Esophagus (tissue), 2 donors: Measurements from ENCODE around the gene TSPO. TPM values are rescaled to one million over a fixed set of nuclear protein-coding genes. Genes with fewer than 3 reads are reported as not detected.
A peak's percentile ranks its signal among the peaks of the same experiment; 100 is the strongest.

Experiments used
- H3K27ac ChIP-seq, 2 donors: one replicate each; pipeline ENCODE4 v1.5.1; 2013; ENCODE audit warnings: low read depth in 2 of 2, mild to moderate bottlenecking in 2 of 2, inconsistent platforms in 1 of 2, low read length in 1 of 2, moderate library complexity in 1 of 2
- H3K27me3 ChIP-seq, 2 donors: one replicate each; pipeline ENCODE4 v1.6.1; 2013; ENCODE audit warnings: low read length in 2 of 2, control low read depth in 1 of 2, mild to moderate bottlenecking in 1 of 2; ENCODE audit not compliant: insufficient read depth in 2 of 2, control insufficient read depth in 1 of 2
- H3K36me3 ChIP-seq, 2 donors: one replicate each; pipeline ENCODE4 v1.6.1; 2013; ENCODE audit warnings: low read length in 1 of 2; ENCODE audit not compliant: control insufficient read depth in 2 of 2, insufficient read depth in 2 of 2
- H3K4me1 ChIP-seq, 2 donors: one replicate each; pipeline ENCODE4 v1.6.1; 2013; ENCODE audit warnings: low read length in 1 of 2; ENCODE audit not compliant: control insufficient read depth in 2 of 2, insufficient read depth in 2 of 2
- H3K4me3 ChIP-seq, 2 donors: one replicate each; pipeline ENCODE4 v1.5.1; 2013; ENCODE audit warnings: low read length in 2 of 2, mild to moderate bottlenecking in 2 of 2, low read depth in 1 of 2, moderate library complexity in 1 of 2
- H3K9me3 ChIP-seq, 2 donors: one replicate each; pipeline ENCODE4 v1.6.1; 2013; ENCODE audit warnings: mild to moderate bottlenecking in 2 of 2, low read depth in 1 of 2, low read length in 1 of 2, moderate library complexity in 1 of 2; ENCODE audit not compliant: control insufficient read depth in 2 of 2, insufficient read depth in 1 of 2
- WGBS, 2 donors: extraction: QIAGEN DNeasy Blood & Tissue Kit; methylation state at CpG; one replicate each; pipeline ENCODE4 v1.1.7; 2013; 5-methylcytosine and 5-hydroxymethylcytosine counted together
- polyA plus RNA-seq, 2 donors: library from polyadenylated mRNA; stranded (reverse); fragments of 200-250 nt; gene quantifications; one replicate each; pipeline ENCODE4 v1.2.3, GENCODE V29; 2013
- donor health status: healthy with polysubstance abuse.
- donor health status: Bipolar disorder and iron deficiency.

Gene TSPO
- polyA plus RNA-seq, 2 donors = 660 to 791 TPM

- no peak overlapping the region for H3K4me3 ChIP-seq
- peak overlapping the region in 1 of 2 donors; percentile 69 for H3K27ac ChIP-seq
- H3K4me1 ChIP-seq = peaks cover 6 to 45% of the 10 kb centered on the region in 2 donors
- 61 to 68% methylated on average over 5 of the region's 5 CpGs for WGBS, 2 donors
- H3K9me3 ChIP-seq = no peaks in the 10 kb centered on the region
- H3K27me3 ChIP-seq = no peaks in the 10 kb centered on the region
- peaks cover under 1 to 15% of the 10 kb centered on the region in 2 donors for H3K36me3 ChIP-seq
Measured at GRCh38 chr22:43155789-43156188, 4.4 kb downstream of the TSPO start.

GRCh38 chr22:43156413-43156812 is 5.1 kb downstream of the TSPO start:
- peaks cover 6 to 42% of the 10 kb centered on the region in 2 donors for H3K4me1 ChIP-seq
- no peaks in the 10 kb centered on the region for H3K27me3 ChIP-seq
- no peaks in the 10 kb centered on the region for H3K9me3 ChIP-seq
- peaks cover 4 to 19% of the 10 kb centered on the region in 2 donors for H3K36me3 ChIP-seq
- H3K27ac ChIP-seq = peak overlapping the region in 1 of 2 donors; percentile 69
- 81 to 83% methylated on average over 12 of the region's 12 CpGs for WGBS, 2 donors
- no peak overlapping the region for H3K4me3 ChIP-seq

GRCh38 chr22:43157874-43158546 is 6.7 kb downstream of the TSPO start:
- H3K27me3 ChIP-seq = no peaks in the 10 kb centered on the region
- WGBS, 2 donors = 64% methylated on average over 9 of the region's 9 CpGs
- H3K27ac ChIP-seq = peak overlapping the region in 1 of 2 donors; percentile 63
- peaks cover 7 to 48% of the 10 kb centered on the region in 2 donors for H3K4me1 ChIP-seq
- peaks cover 4 to 29% of the 10 kb centered on the region in 2 donors for H3K36me3 ChIP-seq
- H3K9me3 ChIP-seq = no peaks in the 10 kb centered on the region
- H3K4me3 ChIP-seq = no peak overlapping the region

- peaks cover 12 to 56% of the 10 kb centered on the region in 2 donors for H3K4me1 ChIP-seq
- peaks cover 4 to 29% of the 10 kb centered on the region in 2 donors for H3K36me3 ChIP-seq
- no peaks in the 10 kb centered on the region for H3K27me3 ChIP-seq
- H3K4me3 ChIP-seq = no peak overlapping the region
- WGBS, 2 donors = 77 to 81% methylated on average over 23 to 24 of the region's 24 CpGs
- no peaks in the 10 kb centered on the region for H3K9me3 ChIP-seq
- H3K27ac ChIP-seq = peak overlapping the region; percentile 34 to 63
Measured at GRCh38 chr22:43158778-43159483, 7.6 kb downstream of the TSPO start.

- Histone ChIP-seq H3K27ac (peak overlapping the region; percentile 34 to 63), H3K36me3 (peaks cover 4 to 29% of the 10 kb centered on the region in 2 donors)
Measured at GRCh38 chr22:43159484-43160178, 8.3 kb downstream of the TSPO start.

GRCh38 chr22:43160497-43161126 is 9.3 kb downstream of the TSPO start:
- Histone ChIP-seq H3K36me3 (peaks cover 4 to 29% of the 10 kb centered on the region in 2 donors), H3K27me3 (no peaks in the 10 kb centered on the region), H3K4me1 (peaks cover 9 to 48% of the 10 kb centered on the region in 2 donors), H3K4me3 (no peak overlapping the region), H3K9me3 (no peaks in the 10 kb centered on the region), H3K27ac (peak overlapping the region in 1 of 2 donors; percentile 30)
- 91% methylated on average over 8 of the region's 8 CpGs for WGBS, 2 donors

More at GRCh38 chr22:43159484-43160178, 8.3 kb downstream of the TSPO start:
- Histone ChIP-seq H3K27me3 (no peaks in the 10 kb centered on the region), H3K4me3 (no peak overlapping the region), H3K4me1 (peaks cover 12 to 56% of the 10 kb centered on the region in 2 donors), H3K9me3 (no peaks in the 10 kb centered on the region)
- 43 to 55% methylated on average over 17 to 18 of the region's 18 CpGs for WGBS, 2 donors

- no peaks in the 10 kb centered on the region for H3K9me3 ChIP-seq
- H3K4me1 ChIP-seq = peaks cover 9 to 36% of the 10 kb centered on the region in 2 donors
- H3K27me3 ChIP-seq = no peaks in the 10 kb centered on the region
- H3K27ac ChIP-seq = peak overlapping the region in 1 of 2 donors; percentile 89
- H3K36me3 ChIP-seq = peaks cover 4 to 33% of the 10 kb centered on the region in 2 donors
- no peak overlapping the region for H3K4me3 ChIP-seq
- WGBS, 2 donors = 93% methylated on average over 20 to 24 of the region's 24 CpGs
Measured at GRCh38 chr22:43162412-43163150, 11.2 kb downstream of the TSPO start.

- no peaks in the 10 kb centered on the region for H3K9me3 ChIP-seq
- peaks cover 4 to 39% of the 10 kb centered on the region in 2 donors for H3K36me3 ChIP-seq
Measured at GRCh38 chr22:43163241-43163795, 12.0 kb downstream of the TSPO start.

More at GRCh38 chr22:43163241-43163795, 12.0 kb downstream of the TSPO start:
- Histone ChIP-seq H3K4me3 (no peak overlapping the region), H3K4me1 (peaks cover 7 to 33% of the 10 kb centered on the region in 2 donors), H3K27ac (peak overlapping the region; percentile 71 to 89), H3K27me3 (no peaks in the 10 kb centered on the region)
- WGBS, 2 donors = 58 to 67% methylated on average over 18 of the region's 18 CpGs
